GM18907 (cell line): ENCODE results near the gene PLCH1.
"Not testable (repeated sequence)": the region's sequence is repeated elsewhere in the genome, so short reads cannot be mapped to it uniquely, and the experiment has no call there.

Experiments used
- ATAC-seq: cut with Tn5 transposase; IDR thresholded peaks from one replicate; pipeline ENCODE4 v1.9.1; 2021; ENCODE audit warnings: mild to moderate bottlenecking, moderate library complexity; ENCODE audit not compliant: unreplicated experiment

PLCH1 gene

DNA sequence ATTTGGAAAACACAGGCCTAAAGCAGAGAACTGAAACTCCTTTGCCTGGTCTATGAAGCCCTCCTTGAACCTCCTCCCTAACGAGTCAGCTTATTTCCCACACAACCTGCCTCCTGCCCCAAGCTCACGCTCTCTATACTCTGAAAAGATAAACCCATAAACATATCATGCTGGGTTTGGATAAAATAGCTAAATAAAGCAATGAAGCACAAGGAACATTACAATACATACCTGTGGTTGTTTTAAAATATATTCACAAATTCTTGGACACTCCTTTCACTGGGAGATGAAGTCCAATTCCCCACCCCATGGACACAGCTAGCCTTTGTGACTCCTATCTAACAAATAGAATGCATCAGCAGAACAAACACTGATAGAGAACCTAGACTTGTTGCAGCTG is 98.2 kb downstream of the PLCH1 start:
- ATAC-seq = no peak

DNA sequence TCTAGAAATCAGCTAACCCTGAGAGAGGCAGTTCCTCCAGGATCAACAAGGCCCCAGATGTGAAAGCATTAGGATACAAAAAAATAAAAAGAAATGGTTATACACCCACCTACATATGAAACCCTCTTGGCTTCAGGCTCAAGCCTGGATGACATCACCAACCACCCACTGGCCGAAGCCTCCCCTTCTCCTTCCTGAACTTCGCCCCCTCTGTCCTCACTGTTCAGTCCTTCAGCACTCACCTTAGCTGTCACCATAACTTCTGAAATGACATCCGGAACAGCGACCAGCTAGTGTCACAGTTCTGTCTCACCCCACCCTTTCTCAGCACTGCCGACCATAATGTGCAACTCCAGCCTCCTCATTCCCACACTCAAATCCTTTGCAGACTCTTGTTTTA is 98.7 kb downstream of the PLCH1 start:
- no peak for ATAC-seq

DNA sequence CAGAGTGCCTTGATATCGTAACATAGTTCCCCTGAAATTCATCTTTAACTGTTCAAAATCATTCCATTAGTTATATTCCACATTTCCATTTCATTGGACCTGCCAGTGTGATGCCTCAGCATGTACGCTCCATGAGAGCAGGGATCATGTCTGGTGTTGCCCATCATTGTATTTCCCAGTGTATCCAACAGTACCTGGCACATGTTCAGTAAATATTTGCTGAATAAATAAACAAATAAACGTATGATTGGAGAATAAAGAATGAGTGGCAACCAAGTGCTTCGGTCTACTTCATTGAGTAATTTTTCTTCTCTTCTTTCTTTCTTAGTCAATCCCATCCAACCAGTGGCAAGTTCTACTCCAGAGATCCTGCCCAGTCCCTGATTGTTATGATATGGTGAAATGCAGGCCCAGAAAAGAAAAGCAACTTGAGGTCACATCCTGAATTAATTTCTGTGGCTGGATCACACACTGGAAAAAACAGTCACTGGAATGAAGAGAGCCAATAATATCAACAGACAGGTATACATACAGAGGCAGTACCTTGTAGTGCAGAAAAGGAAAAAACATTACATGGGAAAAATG is 101.2 kb downstream of the PLCH1 start:
- no peak for ATAC-seq

GRCh38 chr3:155641956-155642355 is 102.9 kb downstream of the PLCH1 start:
- ATAC-seq = no peak

DNA sequence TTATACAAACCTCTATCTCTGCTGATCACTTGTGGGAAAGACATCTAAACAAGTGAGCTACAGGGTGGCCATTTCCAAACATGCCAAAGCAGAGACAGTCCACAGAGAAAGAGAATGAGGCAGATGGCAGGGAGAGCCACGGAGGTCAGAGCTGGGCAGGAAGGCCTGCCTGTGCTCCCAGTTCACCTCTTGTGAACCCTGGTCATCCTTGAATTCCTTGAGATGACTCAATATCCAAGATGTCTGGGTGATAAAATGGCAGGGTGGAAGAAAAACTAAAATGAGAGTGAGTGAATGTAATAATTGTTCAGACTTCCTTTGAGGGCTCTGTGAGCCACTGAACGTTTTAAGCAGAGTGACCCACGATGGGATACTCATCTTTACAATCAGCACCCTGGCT is 104.8 kb downstream of the PLCH1 start:
- no peak for ATAC-seq

DNA sequence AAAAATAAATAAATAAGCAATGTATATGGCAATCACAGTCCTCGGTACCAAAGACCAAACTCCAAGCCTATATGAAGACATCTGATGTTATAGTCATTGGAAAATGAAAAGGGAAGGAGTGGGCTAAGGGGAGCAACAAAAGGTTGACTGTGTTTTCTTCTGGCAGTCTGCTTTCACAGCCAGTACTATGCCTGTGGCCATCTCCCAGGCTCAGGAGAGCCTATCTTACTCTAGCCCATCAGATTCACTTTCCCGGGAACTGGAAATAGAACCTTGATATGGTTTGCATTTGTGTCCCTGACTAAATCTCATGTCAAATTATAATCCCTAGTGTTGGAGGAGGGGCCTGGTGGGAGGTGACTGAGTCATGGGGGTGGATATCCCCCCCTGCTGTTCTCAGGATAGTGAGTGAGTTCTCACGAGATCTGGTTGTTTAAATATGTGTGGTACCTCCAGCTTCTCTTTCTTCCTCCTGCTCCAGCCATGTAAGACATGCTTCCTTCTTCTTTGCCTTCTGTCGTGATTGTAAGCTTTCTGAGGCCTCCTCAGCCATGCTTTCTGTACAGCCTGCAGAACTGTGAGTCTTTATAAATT is 105.3 kb downstream of the PLCH1 start:
- ATAC-seq = no peak

DNA sequence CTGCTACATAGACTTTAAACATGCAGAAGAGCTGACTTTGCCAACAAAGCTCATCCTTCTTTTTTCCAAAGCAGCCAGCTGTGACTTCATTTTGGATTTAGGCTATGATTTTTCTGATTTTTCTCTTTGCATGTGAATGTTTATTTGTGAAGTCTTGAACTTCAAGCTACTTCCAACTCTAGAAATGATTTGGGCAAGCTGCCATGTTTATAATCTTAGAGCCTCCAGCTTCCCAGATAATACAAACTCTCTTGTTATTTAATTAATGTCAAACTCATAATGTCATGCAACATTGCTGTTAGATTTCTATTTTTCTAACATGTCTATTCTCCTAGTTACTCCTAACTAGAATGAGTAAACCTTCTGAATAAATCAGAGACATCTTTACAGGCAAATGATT is 106.4 kb downstream of the PLCH1 start:
- ATAC-seq = not testable (repeated sequence)

DNA sequence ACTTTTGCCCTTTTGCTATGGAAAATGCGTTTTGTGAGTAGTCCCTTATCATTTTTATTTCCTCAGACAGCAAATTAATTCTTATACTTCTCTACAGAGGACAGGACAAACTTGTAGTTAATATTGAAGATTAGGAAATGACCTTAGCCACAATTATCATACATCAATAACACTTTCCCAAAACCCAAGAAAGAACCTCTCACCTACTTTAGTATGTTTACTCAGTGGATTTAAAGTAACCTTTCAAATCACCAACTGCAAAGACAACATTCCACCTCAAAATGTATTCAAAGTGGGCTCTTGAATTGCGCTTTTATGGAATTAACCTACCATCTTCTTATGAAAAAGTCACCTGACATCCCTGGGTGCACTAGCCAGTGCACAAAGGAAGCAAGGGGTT is 107.3 kb downstream of the PLCH1 start:
- no peak for ATAC-seq

DNA sequence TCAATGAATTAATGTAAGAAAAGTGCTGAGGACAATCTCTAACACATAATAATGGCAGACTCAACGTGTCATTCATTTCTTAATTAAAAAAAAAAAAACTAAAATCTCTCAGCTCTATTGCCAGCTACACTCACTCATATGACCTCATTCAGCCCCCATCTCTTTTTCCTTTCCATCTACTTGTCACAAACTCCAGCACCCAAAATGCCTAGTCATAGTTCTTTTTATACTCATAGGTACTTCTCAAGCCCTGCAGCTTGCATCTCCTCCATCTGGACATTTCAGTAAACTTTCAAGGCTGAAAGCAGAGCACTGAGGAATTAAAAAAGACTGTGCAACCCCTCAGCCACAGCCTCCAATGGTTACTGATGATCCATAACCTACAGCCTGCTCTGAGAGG is 109.8 kb downstream of the PLCH1 start:
- ATAC-seq = no peak

- ATAC-seq = no peak
These were observed 110.7 kb downstream of the PLCH1 start for GRCh38 chr3:155634121-155634719.

GRCh38 chr3:155631323-155632019 is 113.4 kb downstream of the PLCH1 start:
- ATAC-seq = no peak

DNA sequence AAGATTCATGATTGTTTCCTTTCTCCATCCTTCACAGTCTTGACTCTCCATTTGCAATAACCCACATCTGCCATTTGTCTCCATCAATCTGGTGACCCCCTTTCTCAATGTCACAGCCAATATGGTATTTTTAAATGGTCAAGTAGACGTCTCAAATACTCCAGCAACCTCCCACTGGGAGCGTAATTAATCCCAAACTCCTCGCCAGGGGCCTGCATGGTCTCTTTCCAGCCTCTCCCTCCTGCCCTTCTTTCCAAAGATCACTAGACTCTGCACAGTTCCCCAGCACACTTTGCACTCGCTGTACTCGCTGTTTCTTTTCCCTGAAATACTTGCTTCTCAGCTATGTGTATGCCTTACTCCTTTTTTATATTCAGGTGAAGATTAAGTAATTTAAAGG is 115.3 kb downstream of the PLCH1 start:
- no peak for ATAC-seq

DNA sequence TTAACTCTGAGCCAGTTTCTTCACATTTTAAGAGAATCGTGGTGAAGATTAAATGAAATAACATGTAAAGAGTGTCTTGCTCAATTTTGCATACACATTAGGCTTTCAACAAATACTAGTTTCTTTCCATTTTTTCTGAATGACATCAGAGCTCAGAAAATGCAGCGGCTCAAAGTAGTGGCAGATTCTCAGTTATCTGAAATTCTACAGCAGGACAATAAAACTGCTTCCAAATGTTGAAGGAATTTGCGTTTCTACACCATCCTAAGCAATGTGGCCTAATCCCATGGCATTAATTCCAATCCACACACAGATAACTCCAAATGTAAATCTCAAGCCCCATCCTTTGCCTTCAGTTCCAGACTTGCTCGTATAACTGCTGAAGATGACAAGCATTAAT is 115.8 kb downstream of the PLCH1 start:
- no peak for ATAC-seq

DNA sequence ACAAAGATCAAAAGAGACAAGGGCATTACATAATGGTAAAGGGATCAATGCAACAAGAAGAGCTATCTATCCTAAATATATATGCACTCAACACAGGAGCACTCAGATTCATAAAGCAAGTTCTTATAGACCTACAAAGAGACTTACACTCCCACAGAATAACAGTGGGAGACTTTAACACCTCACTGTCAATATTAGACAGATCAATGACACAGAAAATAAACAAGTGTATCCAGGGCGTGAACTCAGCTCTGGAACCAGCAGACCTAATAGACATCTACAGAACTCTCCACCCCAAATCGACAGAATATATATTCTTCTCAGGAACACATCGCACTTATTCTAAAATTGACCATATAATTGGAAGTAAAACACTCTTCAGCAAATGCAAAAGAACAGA is 122.2 kb downstream of the PLCH1 start:
- ATAC-seq = not testable (repeated sequence)

- not testable (repeated sequence) for ATAC-seq
These were observed 124.3 kb downstream of the PLCH1 start for GRCh38 chr3:155620552-155620951.

- no peak for ATAC-seq
These were observed 125.6 kb downstream of the PLCH1 start for GRCh38 chr3:155619118-155619915.

DNA sequence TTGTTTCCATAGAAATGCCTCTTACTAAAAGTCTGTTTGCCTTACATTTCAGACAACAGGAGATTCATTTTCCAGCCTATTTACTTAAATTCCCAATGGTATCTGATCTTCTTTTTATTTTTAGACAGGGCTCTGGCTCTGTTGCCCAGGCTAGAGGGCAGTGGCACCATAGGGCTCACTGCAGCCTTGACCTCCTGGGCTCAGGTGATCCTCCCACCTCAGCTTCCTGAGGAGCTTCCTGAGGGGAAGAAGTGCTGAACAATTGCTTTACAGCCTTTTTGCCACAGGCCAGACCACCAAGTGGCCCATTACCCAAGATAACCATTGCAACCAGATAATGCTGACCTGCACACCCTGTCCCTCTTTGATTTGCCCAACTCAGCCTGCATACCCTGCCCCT is 126.3 kb downstream of the PLCH1 start:
- ATAC-seq = no peak

DNA sequence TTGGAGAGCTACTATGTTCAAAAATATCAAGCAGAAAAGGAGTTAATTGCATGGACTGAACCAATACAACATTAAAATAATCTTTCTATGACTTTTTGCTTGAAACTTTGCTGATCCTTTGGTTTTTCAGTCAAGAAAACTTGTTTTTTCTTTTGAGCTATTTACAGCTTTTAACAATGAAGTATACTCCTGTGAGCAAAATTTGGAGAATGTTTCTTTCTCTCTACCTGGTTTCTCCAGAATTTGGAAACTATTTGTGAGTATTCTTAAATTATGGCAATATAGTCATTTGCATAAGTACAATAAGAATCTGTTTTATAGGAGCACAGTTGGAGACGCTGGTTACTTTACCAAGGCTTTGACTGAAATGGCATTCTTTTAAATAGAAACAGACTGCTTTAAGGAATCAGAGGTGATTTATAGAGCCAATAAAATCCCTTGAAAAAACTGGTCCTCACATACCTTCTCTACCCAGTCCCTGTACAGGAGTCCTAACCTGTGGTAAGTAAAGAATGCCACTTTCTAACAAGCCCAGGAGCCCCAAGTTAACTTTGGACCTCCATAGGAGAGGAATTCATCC is 127.4 kb downstream of the PLCH1 start:
- no peak for ATAC-seq

DNA sequence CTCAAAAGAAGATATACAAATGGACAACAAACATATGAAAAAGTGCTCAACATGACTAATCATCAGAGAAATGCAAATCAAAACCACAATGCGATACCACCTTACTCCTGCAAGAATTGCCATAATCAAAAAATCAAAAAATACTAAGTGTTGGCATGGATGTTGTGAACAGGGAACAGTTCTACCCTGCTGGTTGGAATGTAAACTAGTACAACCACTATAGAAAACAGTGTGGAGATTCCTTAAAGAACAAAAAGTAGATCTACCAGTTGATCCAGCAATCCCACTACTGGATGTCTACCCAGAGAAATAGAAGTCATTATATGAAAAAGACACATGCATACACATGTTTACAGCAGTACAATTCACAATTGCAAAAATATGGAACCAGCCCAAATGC is 129.7 kb downstream of the PLCH1 start:
- not testable (repeated sequence) for ATAC-seq

- not testable (repeated sequence) for ATAC-seq
These were observed 130.5 kb downstream of the PLCH1 start for GRCh38 chr3:155614410-155614809.

DNA sequence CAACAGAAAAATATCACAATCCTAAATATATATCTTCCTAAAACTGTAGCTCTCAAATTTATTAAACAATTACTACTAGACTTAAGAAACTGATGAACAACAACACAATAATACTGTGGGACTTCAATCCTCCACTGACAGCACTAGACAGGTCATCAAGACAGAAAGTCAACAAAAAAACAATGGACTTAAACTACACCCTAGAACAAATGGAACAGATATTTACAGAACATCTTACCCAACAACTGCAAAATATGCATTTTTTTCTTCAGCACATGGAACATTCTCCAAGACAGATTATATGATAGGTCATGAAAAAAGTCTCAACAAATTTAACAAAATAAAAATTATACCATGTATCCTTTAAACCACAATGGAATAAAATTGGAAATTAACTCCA is 133.4 kb downstream of the PLCH1 start:
- no peak for ATAC-seq
